IPS-18a (cell line): ENCODE results near the gene CACNA1A.

ENCODE experiments used
- H3K27ac ChIP-seq: one replicate; pipeline ENCODE4 v1.5.1; 2013; ENCODE audit warnings: low read length
- H3K27me3 ChIP-seq: one replicate; pipeline ENCODE4 v1.6.1; 2013; ENCODE audit warnings: mild to moderate bottlenecking, low read length; ENCODE audit not compliant: control insufficient read depth, insufficient read depth
- H3K36me3 ChIP-seq: one replicate; pipeline ENCODE4 v1.6.1; 2013; ENCODE audit warnings: low read depth, low read length; ENCODE audit not compliant: control insufficient read depth
- H3K4me1 ChIP-seq: one replicate; pipeline ENCODE4 v1.6.1; 2013; ENCODE audit warnings: low read depth, low read length; ENCODE audit not compliant: control insufficient read depth
- H3K4me3 ChIP-seq: one replicate; pipeline ENCODE4 v1.5.1; 2013; ENCODE audit warnings: low read length
- H3K9ac ChIP-seq: one replicate; pipeline ENCODE4 v1.6.1; 2013; ENCODE audit warnings: mild to moderate bottlenecking, low read length, moderate library complexity
- H3K9me3 ChIP-seq: one replicate; pipeline ENCODE4 v1.6.1; 2013; ENCODE audit warnings: low read depth, low read length; ENCODE audit not compliant: control insufficient read depth

The CACNA1A gene

GRCh38 chr19:13328241-13328640 lies 178.0 kb downstream of the CACNA1A start:
- no peaks in the 10 kb centered on the region for H3K27me3 ChIP-seq
- H3K36me3 ChIP-seq, result no peaks in the 10 kb centered on the region
- no peak overlapping the region for H3K9ac ChIP-seq
- no peaks in the 10 kb centered on the region for H3K9me3 ChIP-seq
- H3K4me1 ChIP-seq, result no peaks in the 10 kb centered on the region
- H3K27ac ChIP-seq, result no peak overlapping the region
- H3K4me3 ChIP-seq, result no peak overlapping the region

- Histone ChIP-seq H3K9ac (no peak overlapping the region), H3K36me3 (no peaks in the 10 kb centered on the region), H3K27me3 (no peaks in the 10 kb centered on the region), H3K27ac (no peak overlapping the region), H3K4me1 (no peaks in the 10 kb centered on the region), H3K9me3 (no peaks in the 10 kb centered on the region), H3K4me3 (no peak overlapping the region)
These were observed 186.8 kb downstream of the CACNA1A start for GRCh38 chr19:13319526-13319925.

GRCh38 chr19:13318190-13318589 lies 188.1 kb downstream of the CACNA1A start:
- Histone ChIP-seq H3K27ac (no peak overlapping the region), H3K4me1 (peaks cover 5% of the 10 kb centered on the region), H3K4me3 (no peak overlapping the region), H3K9ac (no peak overlapping the region), H3K27me3 (no peaks in the 10 kb centered on the region), H3K9me3 (no peaks in the 10 kb centered on the region), H3K36me3 (peaks cover 3% of the 10 kb centered on the region)

- Histone ChIP-seq H3K4me3 (no peak overlapping the region), H3K27me3 (no peaks in the 10 kb centered on the region), H3K27ac (no peak overlapping the region), H3K9me3 (no peaks in the 10 kb centered on the region), H3K4me1 (peaks cover 5% of the 10 kb centered on the region), H3K36me3 (peaks cover 3% of the 10 kb centered on the region), H3K9ac (no peak overlapping the region)
These were observed 190.8 kb downstream of the CACNA1A start for GRCh38 chr19:13315495-13315894.

GRCh38 chr19:13314761-13315160 lies 191.5 kb downstream of the CACNA1A start:
- peaks cover 5% of the 10 kb centered on the region for H3K4me1 ChIP-seq
- H3K27me3 ChIP-seq, result no peaks in the 10 kb centered on the region
- peaks cover 3% of the 10 kb centered on the region for H3K36me3 ChIP-seq
- H3K9ac ChIP-seq, result no peak overlapping the region
- no peak overlapping the region for H3K27ac ChIP-seq
- H3K4me3 ChIP-seq, result no peak overlapping the region
- H3K9me3 ChIP-seq, result no peaks in the 10 kb centered on the region

- Histone ChIP-seq H3K4me3 (no peak overlapping the region), H3K9ac (no peak overlapping the region), H3K9me3 (no peaks in the 10 kb centered on the region), H3K27ac (no peak overlapping the region), H3K27me3 (no peaks in the 10 kb centered on the region), H3K4me1 (peaks cover 5% of the 10 kb centered on the region), H3K36me3 (peaks cover 3% of the 10 kb centered on the region)
These were observed 192.4 kb downstream of the CACNA1A start for GRCh38 chr19:13313875-13314274.

- no peak overlapping the region for H3K4me3 ChIP-seq
- H3K27ac ChIP-seq, result no peak overlapping the region
- no peaks in the 10 kb centered on the region for H3K27me3 ChIP-seq
- H3K4me1 ChIP-seq, result peaks cover 5% of the 10 kb centered on the region
- no peak overlapping the region for H3K9ac ChIP-seq
- no peaks in the 10 kb centered on the region for H3K9me3 ChIP-seq
- H3K36me3 ChIP-seq, result peaks cover 3% of the 10 kb centered on the region
These were observed 196.4 kb downstream of the CACNA1A start for GRCh38 chr19:13309864-13310263.

GRCh38 chr19:13303381-13304129 lies 202.7 kb downstream of the CACNA1A start:
- Histone ChIP-seq H3K27me3 (no peaks in the 10 kb centered on the region), H3K4me3 (no peak overlapping the region), H3K27ac (no peak overlapping the region), H3K36me3 (no peaks in the 10 kb centered on the region), H3K4me1 (no peaks in the 10 kb centered on the region), H3K9me3 (no peaks in the 10 kb centered on the region), H3K9ac (no peak overlapping the region)

- Histone ChIP-seq H3K4me1 (no peaks in the 10 kb centered on the region), H3K27me3 (no peaks in the 10 kb centered on the region), H3K4me3 (no peak overlapping the region), H3K36me3 (no peaks in the 10 kb centered on the region), H3K9me3 (no peaks in the 10 kb centered on the region), H3K27ac (no peak overlapping the region), H3K9ac (no peak overlapping the region)
These were observed 203.6 kb downstream of the CACNA1A start for GRCh38 chr19:13302526-13303270.

- no peak overlapping the region for H3K4me3 ChIP-seq
- H3K9ac ChIP-seq, result no peak overlapping the region
These were observed 204.5 kb downstream of the CACNA1A start for GRCh38 chr19:13301627-13302334.

GRCh38 chr19:13300421-13301030 lies 205.8 kb downstream of the CACNA1A start:
- no peaks in the 10 kb centered on the region for H3K4me1 ChIP-seq
- no peaks in the 10 kb centered on the region for H3K36me3 ChIP-seq
- no peak overlapping the region for H3K27ac ChIP-seq
- H3K9me3 ChIP-seq, result no peaks in the 10 kb centered on the region
- no peak overlapping the region for H3K9ac ChIP-seq
- H3K4me3 ChIP-seq, result no peak overlapping the region
- no peaks in the 10 kb centered on the region for H3K27me3 ChIP-seq

More at GRCh38 chr19:13301627-13302334, 204.5 kb downstream of the CACNA1A start:
- H3K27me3 ChIP-seq, result no peaks in the 10 kb centered on the region
- H3K36me3 ChIP-seq, result no peaks in the 10 kb centered on the region
- H3K27ac ChIP-seq, result no peak overlapping the region
- H3K4me1 ChIP-seq, result no peaks in the 10 kb centered on the region
- H3K9me3 ChIP-seq, result no peaks in the 10 kb centered on the region
